SK-N-SH treated with all-trans-retinoic acid at 6 μM for 48 hours (cell line): ENCODE data around the gene MRM3.

Source experiments
- ARNTL ChIP-seq: fragments of 450-650 bp; formaldehyde crosslinking; IDR thresholded peaks from 2 replicates; pipeline ENCODE4 v1.5.0; 2020; ENCODE audit warnings: low read depth, mild to moderate bottlenecking, moderate library complexity, borderline replicate concordance
- RARB ChIP-seq: fragments of 250-450 bp; sonication (Bioruptor Pico); IDR thresholded peaks from 2 replicates; pipeline ENCODE4 v1.8.0; 2021; ENCODE audit warnings: mild to moderate bottlenecking, moderate library complexity
- ZFP30 ChIP-seq: fragments of 450-650 bp; formaldehyde crosslinking; IDR thresholded peaks from 2 replicates; pipeline ENCODE4 v1.5.0; 2022; ENCODE audit warnings: mild to moderate bottlenecking, moderate library complexity
- ZNF565 ChIP-seq: fragments of 450-650 bp; formaldehyde crosslinking; conservative IDR thresholded peaks from 2 replicates; pipeline ENCODE4 v1.5.0; 2020; ENCODE audit warnings: low read depth, mild to moderate bottlenecking, moderate library complexity
- TF ChIP-seq, protein P1 (sequence below): fragments of 250-450 bp; sonication (Bioruptor Pico); IDR thresholded peaks from 2 replicates; pipeline ENCODE4 v1.5.0; 2020; ENCODE audit warnings: mild to moderate bottlenecking, moderate library complexity

DNA sequence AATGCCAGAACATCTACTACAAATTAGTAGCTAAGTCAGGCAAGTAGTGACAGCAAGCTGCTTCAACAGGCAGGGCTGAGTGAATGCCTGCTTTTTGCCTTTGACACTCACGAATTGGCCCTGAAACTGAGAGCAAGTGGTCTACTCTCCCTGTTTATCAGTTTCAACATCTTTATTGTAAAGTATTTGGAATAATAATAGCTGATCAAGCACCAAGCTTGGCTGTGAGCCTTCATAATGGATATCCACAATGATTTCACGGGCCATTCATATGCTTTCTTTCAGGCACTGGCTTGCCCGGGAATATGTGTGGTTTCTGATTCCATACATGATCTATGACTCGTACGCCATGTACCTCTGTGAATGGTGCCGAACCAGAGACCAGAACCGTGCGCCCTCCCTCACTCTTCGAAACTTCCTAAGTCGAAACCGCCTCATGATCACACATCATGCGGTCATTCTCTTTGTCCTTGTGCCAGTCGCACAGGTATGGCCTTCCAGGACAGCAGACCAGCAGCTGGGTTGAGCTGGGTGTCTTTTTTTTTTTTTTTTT is 44.5 kb upstream of the MRM3 start:
- TF ChIP-seq ZFP30 (no peak), ZNF565 (no peak), ARNTL (CRISPR knock-in tag) (no peak), RARB (CRISPR knock-in tag) (no peak)
- TF ChIP-seq, protein P1, sequence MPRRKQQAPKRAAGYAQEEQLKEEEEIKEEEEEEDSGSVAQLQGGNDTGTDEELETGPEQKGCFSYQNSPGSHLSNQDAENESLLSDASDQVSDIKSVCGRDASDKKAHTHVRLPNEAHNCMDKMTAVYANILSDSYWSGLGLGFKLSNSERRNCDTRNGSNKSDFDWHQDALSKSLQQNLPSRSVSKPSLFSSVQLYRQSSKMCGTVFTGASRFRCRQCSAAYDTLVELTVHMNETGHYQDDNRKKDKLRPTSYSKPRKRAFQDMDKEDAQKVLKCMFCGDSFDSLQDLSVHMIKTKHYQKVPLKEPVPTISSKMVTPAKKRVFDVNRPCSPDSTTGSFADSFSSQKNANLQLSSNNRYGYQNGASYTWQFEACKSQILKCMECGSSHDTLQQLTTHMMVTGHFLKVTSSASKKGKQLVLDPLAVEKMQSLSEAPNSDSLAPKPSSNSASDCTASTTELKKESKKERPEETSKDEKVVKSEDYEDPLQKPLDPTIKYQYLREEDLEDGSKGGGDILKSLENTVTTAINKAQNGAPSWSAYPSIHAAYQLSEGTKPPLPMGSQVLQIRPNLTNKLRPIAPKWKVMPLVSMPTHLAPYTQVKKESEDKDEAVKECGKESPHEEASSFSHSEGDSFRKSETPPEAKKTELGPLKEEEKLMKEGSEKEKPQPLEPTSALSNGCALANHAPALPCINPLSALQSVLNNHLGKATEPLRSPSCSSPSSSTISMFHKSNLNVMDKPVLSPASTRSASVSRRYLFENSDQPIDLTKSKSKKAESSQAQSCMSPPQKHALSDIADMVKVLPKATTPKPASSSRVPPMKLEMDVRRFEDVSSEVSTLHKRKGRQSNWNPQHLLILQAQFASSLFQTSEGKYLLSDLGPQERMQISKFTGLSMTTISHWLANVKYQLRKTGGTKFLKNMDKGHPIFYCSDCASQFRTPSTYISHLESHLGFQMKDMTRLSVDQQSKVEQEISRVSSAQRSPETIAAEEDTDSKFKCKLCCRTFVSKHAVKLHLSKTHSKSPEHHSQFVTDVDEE: no peak
